Measurements from ENCODE around the gene ATP5MC2.

DNA sequence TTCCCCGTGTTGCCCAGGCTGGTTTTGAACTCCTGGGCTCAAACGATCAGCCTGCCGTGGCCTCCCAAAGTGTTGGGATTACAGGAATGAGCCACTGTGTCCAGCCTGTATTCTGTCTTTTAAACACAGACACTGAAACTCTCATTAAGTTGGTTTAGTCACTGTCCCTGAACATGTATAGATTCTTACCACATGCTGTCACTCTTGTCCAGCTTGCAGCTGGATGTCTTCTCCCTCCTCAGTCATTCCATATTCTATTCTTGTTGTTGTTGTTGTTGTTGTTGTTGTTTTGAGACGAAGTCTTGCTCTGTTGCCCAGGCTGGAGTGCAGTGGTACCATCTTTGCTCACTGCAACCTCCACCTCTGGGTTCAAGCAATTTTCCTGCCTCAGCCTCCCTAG, 12.3 kb upstream of the ATP5MC2 start:
- TF ChIP-seq EZH2phosphoT487 (IDR thresholded peaks at IDR 0.05; ENCODE audit: borderline replicate concordance, low read length) = no peak
- no peak for TF ChIP-seq CTCF (conservative IDR thresholded peaks at IDR 0.05; ENCODE audit: low read depth, low read length)
